Peyer's patch (tissue), 4 donors: ENCODE results near the gene TBL1X. TPM values are rescaled to one million over a fixed set of nuclear protein-coding genes. Genes with fewer than 3 reads are reported as not detected.
A peak's percentile ranks its signal among the peaks of the same experiment; 100 is the strongest.

Experiments used
- DNase-seq, 3 donors: peaks; one replicate each; pipeline ENCODE4 v3.0.0-alpha.2; 2017 to 2019
- H3K27ac ChIP-seq, 4 donors: fragments of 200-600 bp; sonication (generic); one replicate each; pipeline ENCODE4 v1.5.1; 2016 to 2019
- H3K27me3 ChIP-seq, 2 donors: fragments of 200-600 bp; sonication (generic); one replicate each; pipeline ENCODE4 v1.5.1; 2019
- H3K36me3 ChIP-seq, 3 donors: fragments of 200-600 bp; sonication (generic); one replicate each; pipeline ENCODE4 v1.5.1; 2016 to 2019
- H3K4me1 ChIP-seq, 4 donors: fragments of 200-600 bp; sonication (generic); one replicate each; pipeline ENCODE4 v1.5.1; 2016 to 2019
- H3K4me3 ChIP-seq, 4 donors: fragments of 200-600 bp; sonication (generic); 1 replicate in 3 of 4; 2 replicates in 1 of 4; pipeline ENCODE4 v1.5.1; 2016 to 2019; ENCODE audit warnings: mild to moderate bottlenecking in 1 of 4
- H3K9me3 ChIP-seq, 4 donors: fragments of 200-600 bp; sonication (generic); one replicate each; pipeline ENCODE4 v1.5.1; 2016 to 2019; ENCODE audit warnings: mild to moderate bottlenecking in 1 of 4
- POLR2A ChIP-seq, 2 donors: fragments of 450-650 bp; IDR thresholded peaks; one replicate each; pipeline ENCODE4 v1.5.1; 2017; ENCODE audit warnings: antibody characterized with exemption in 2 of 2, mild to moderate bottlenecking in 2 of 2, moderate library complexity in 2 of 2
- total RNA-seq, 4 donors: library from RNA; depleted of rRNA; stranded (reverse); fragments of >200 nt; gene quantifications; one replicate each; pipeline ENCODE4 v1.1.0, GENCODE V29; 2016
- TF ChIP-seq, protein P1 (sequence below), 6 experiments: fragments of 450-650 bp in 4 of 6; fragments of 200-600 bp in 2 of 6; sonication (generic) in 1 of 6; IDR thresholded peaks; one replicate each; pipeline ENCODE4 v1.5.1; 2017 to 2019; ENCODE audit warnings: antibody characterized with exemption in 6 of 6, mild to moderate bottlenecking in 3 of 6, moderate library complexity in 1 of 6

Gene TBL1X
- total RNA-seq, 4 donors from 2014 or later: 3.9 to 29.7 (median 5.0) TPM

DNA sequence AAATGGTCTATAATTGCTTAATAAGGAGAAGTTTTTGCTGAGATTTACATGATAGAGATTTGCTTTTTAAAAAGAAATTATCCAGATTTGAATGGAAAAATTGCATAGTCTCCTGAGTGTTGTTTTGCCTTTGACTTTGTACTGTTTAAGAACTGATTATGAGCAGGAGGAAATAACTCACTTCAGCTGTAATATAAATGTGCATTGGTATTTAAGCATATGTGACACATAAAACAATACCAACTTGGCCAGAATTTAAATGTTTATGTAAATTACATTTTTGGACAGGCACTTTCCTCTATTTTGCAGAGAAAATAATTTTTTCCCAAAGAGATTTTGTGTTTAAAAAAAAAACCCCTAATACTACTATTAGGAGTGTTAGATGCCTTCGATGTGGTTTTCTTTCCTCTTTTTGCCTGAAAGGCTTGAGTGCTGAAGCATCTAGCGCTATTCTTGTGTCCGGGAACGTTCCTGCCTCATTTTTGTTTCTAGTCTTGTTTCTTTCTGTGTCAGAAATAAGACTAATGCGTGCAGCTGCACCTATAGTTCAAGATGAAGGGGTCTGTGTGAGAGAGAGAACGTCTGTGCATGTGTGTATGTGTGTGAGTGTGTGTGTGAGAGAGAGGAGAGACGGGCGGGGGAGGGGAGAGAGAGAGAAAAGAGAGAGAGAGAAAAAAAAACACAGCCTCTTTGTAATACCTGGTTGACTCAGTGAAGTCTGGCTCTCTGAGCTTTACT, 60.8 kb downstream of the TBL1X start:
- H3K4me3 ChIP-seq: no peak overlapping the region
- no peak for DNase-seq
- H3K36me3 ChIP-seq: no peaks in the 10 kb centered on the region
- no peaks in the 10 kb centered on the region for H3K9me3 ChIP-seq
- no peaks in the 10 kb centered on the region for H3K4me1 ChIP-seq
- H3K27ac ChIP-seq: no peak overlapping the region
- no peaks in the 10 kb centered on the region for H3K27me3 ChIP-seq
- TF ChIP-seq, protein P1, sequence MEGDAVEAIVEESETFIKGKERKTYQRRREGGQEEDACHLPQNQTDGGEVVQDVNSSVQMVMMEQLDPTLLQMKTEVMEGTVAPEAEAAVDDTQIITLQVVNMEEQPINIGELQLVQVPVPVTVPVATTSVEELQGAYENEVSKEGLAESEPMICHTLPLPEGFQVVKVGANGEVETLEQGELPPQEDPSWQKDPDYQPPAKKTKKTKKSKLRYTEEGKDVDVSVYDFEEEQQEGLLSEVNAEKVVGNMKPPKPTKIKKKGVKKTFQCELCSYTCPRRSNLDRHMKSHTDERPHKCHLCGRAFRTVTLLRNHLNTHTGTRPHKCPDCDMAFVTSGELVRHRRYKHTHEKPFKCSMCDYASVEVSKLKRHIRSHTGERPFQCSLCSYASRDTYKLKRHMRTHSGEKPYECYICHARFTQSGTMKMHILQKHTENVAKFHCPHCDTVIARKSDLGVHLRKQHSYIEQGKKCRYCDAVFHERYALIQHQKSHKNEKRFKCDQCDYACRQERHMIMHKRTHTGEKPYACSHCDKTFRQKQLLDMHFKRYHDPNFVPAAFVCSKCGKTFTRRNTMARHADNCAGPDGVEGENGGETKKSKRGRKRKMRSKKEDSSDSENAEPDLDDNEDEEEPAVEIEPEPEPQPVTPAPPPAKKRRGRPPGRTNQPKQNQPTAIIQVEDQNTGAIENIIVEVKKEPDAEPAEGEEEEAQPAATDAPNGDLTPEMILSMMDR (IDR thresholded peaks at IDR 0.05): no peak
- no peak for TF ChIP-seq POLR2A (IDR thresholded peaks at IDR 0.05)

DNA sequence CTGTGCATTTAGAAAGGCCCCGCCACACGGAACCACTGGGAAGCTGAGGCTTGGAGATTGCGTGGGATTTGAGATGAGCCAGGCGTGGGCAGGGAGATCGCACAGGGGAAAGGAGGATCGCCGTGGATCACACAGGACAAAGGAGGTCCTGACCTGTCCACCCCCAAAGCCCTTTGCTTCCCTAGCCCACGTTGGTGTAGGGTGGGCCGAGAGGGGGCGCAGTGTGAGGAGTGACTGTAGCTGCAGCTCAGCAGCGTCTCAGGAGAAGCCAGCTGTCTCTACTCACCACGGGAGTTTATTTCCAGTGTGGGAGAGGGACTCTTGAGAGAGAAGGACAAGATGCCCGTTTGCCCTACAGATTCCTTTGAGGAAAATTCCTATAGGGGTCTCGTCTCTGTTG, 62.1 kb downstream of the TBL1X start:
- H3K4me3 ChIP-seq: no peak overlapping the region
- TF ChIP-seq, protein P1 (IDR thresholded peaks at IDR 0.05): no peak
- TF ChIP-seq POLR2A (IDR thresholded peaks at IDR 0.05): no peak
- no peak overlapping the region for H3K27ac ChIP-seq
- H3K4me1 ChIP-seq: no peaks in the 10 kb centered on the region
- DNase-seq: no peak
- H3K36me3 ChIP-seq: no peaks in the 10 kb centered on the region
- no peaks in the 10 kb centered on the region for H3K27me3 ChIP-seq
- H3K9me3 ChIP-seq: no peaks in the 10 kb centered on the region

DNA sequence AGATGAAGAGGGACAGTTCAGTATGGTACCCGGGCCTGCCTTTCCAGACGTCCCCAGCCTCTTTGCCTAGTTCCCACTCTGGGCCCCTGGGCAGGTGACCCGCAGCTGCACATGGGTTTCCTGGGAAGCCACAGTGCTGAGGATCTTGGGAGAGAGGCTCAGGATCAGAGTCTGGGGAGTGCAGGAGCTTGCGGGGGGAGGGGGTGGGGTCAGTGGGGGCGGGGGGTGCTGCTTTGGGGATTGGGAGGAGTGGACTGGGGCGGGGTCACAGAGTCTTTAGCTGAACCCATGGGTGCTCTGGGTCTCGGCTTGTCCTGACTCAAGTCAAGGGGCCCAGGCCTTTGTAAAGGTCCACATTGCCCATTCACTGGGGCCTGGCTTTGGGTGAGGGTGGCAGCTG, 63.6 kb downstream of the TBL1X start:
- H3K27ac ChIP-seq: no peak overlapping the region
- DNase-seq: no peak
- no peak overlapping the region for H3K4me3 ChIP-seq
- H3K9me3 ChIP-seq: no peaks in the 10 kb centered on the region
- no peaks in the 10 kb centered on the region for H3K4me1 ChIP-seq
- H3K27me3 ChIP-seq: no peaks in the 10 kb centered on the region
- TF ChIP-seq, protein P1 (IDR thresholded peaks at IDR 0.05): no peak
- no peak for TF ChIP-seq POLR2A (IDR thresholded peaks at IDR 0.05)
- no peaks in the 10 kb centered on the region for H3K36me3 ChIP-seq

DNA sequence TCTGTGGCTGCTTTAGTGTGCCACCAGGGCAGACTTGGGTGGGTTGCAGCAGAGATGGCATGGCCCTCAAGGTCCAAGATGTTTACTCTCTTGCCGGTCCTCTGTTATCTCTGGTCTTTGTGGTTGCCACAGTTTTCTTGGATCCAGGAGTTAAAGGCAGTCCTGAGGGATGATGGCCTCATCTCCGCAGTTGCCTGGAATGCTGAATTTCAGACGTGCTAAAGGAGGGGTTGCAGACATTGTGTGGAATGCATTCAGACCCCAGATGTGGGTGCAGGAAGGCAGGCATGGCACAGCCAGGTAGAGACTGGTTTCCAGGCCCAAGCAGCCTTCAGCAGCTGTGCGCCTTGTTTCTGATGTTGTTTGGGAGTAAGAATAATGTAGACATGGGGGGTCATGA, 64.4 kb downstream of the TBL1X start:
- no peak overlapping the region for H3K27ac ChIP-seq
- H3K9me3 ChIP-seq: no peaks in the 10 kb centered on the region
- no peak for DNase-seq
- no peaks in the 10 kb centered on the region for H3K36me3 ChIP-seq
- no peak overlapping the region for H3K4me3 ChIP-seq
- no peaks in the 10 kb centered on the region for H3K4me1 ChIP-seq
- no peaks in the 10 kb centered on the region for H3K27me3 ChIP-seq
- no peak for TF ChIP-seq POLR2A (IDR thresholded peaks at IDR 0.05)
- TF ChIP-seq, protein P1 (IDR thresholded peaks at IDR 0.05): no peak

DNA sequence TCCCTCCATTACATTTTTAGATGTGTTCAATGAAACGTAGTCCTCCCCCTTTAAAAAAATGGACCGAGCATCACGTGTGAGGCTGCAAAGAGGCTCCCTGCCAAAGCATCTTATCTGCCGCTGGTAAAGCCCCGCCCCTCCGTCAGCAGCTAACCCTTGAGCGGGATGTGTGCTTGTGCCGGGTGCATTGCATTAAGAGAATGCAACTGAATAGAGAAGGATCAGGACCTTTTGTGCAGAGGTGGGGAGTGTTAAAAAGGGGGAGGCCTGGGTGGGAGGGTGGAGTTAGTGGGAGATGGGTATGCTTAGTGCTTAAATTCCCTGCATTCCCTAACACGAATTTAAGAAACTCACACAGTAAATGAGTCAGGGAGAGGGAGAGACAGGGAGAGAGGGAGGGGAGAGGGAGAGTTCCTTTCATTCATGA, 66.0 kb downstream of the TBL1X start:
- no peak overlapping the region for H3K27ac ChIP-seq
- H3K9me3 ChIP-seq: no peaks in the 10 kb centered on the region
- TF ChIP-seq, protein P1 (IDR thresholded peaks at IDR 0.05): no peak
- TF ChIP-seq POLR2A (IDR thresholded peaks at IDR 0.05): no peak
- H3K36me3 ChIP-seq: no peaks in the 10 kb centered on the region
- peak; percentile 52 to 83 (median 69) for DNase-seq
- H3K27me3 ChIP-seq: no peaks in the 10 kb centered on the region
- no peak overlapping the region for H3K4me3 ChIP-seq
- no peaks in the 10 kb centered on the region for H3K4me1 ChIP-seq
